HTR-8/SVneo (cell line): ENCODE data around the gene RAD51D.
A peak's percentile ranks its signal among the peaks of the same experiment; 100 is the strongest.
"Not testable (repeated sequence)": the region's sequence is repeated elsewhere in the genome, so short reads cannot be mapped to it uniquely, and the experiment has no call there.

Source experiments
- DNase-seq: peaks from one replicate; pipeline ENCODE4 v3.0.0; 2011; ENCODE audit warnings: low spot score, mixed read lengths; ENCODE audit not compliant: insufficient read length
- FAIRE-seq: peaks from 2 replicates; lab custom pipeline; 2011; peaks lifted over from hg19 to GRCh38; lab: Jason Lieb, UNC

Gene RAD51D

GRCh38 chr17:35097776-35098175 is 21.9 kb downstream of the RAD51D start:
- no peak for FAIRE-seq
- DNase-seq: no peak

- FAIRE-seq: no peak
- DNase-seq: no peak
These were observed 23.9 kb downstream of the RAD51D start for GRCh38 chr17:35095741-35096140.

GRCh38 chr17:35094902-35095301 is 24.8 kb downstream of the RAD51D start:
- peak; percentile 54 for DNase-seq
- no peak for FAIRE-seq

GRCh38 chr17:35090707-35091106 is 29.0 kb downstream of the RAD51D start:
- not testable (repeated sequence) for FAIRE-seq, DNase-seq

- FAIRE-seq: no peak
- DNase-seq: peak; percentile 31
These were observed 29.9 kb downstream of the RAD51D start for GRCh38 chr17:35089586-35090296.

GRCh38 chr17:35088881-35089585 is 30.6 kb downstream of the RAD51D start:
- DNase-seq (peak; percentile 84), FAIRE-seq (peak; percentile 54)

GRCh38 chr17:35088356-35088880 is 31.2 kb downstream of the RAD51D start:
- peak; percentile 77 for FAIRE-seq
- DNase-seq: peak; percentile 48

GRCh38 chr17:35087731-35088355 is 31.8 kb downstream of the RAD51D start:
- FAIRE-seq (no peak), DNase-seq (peak; percentile 18)

- no peak for DNase-seq
- no peak for FAIRE-seq
These were observed 32.6 kb downstream of the RAD51D start for GRCh38 chr17:35086931-35087573.

GRCh38 chr17:35086164-35086563 is 33.5 kb downstream of the RAD51D start:
- FAIRE-seq: no peak

GRCh38 chr17:35084987-35085386 is 34.7 kb downstream of the RAD51D start:
- DNase-seq (peak; percentile 23), FAIRE-seq (no peak)

More at GRCh38 chr17:35086164-35086563, 33.5 kb downstream of the RAD51D start:
- DNase-seq: no peak

GRCh38 chr17:35083071-35083470 is 36.6 kb downstream of the RAD51D start:
- DNase-seq (no peak), FAIRE-seq (no peak)

GRCh38 chr17:35082073-35082657 is 37.5 kb downstream of the RAD51D start:
- DNase-seq: peak; percentile 30
- no peak for FAIRE-seq

GRCh38 chr17:35081638-35082037 is 38.0 kb downstream of the RAD51D start:
- DNase-seq (no peak), FAIRE-seq (no peak)

- FAIRE-seq (no peak), DNase-seq (no peak)
These were observed 39.1 kb downstream of the RAD51D start for GRCh38 chr17:35080536-35080935.

GRCh38 chr17:35079547-35080423 is 39.9 kb downstream of the RAD51D start:
- DNase-seq: no peak
- FAIRE-seq: no peak

- DNase-seq (no peak), FAIRE-seq (no peak)
These were observed 42.8 kb downstream of the RAD51D start for GRCh38 chr17:35076874-35077273.

- FAIRE-seq (no peak), DNase-seq (no peak)
These were observed 44.7 kb downstream of the RAD51D start for GRCh38 chr17:35074711-35075707.
